Measurements from ENCODE around the gene EPHA2.

EPHA2 gene

DNA sequence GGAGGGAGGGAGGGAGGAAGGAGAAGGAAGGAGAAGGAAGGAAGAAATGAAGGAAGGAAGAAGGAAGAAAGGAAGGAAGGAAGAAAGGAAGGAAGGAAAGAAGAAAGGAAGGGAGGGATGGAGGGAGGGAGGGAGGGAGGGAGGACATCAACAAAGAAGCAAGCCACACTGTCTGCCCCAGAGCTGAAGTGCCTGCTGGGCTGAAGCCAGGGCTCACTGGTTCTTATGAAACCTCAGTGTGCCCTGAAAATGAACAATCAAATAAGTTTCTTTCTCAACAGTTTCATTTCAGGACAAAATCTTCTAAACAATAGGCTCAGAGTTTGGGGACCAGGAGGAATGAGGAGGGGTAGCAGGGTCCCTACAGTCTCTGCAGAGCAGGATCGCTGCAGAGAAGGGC is 35.4 kb upstream of the EPHA2 start:
- Histone ChIP-seq H4K20me1 (ENCODE audit: insufficient read depth) (no peaks in the 10 kb centered on the region), H3K9ac (no peak overlapping the region), H3K4me2 (no peak overlapping the region), H2AFZ (ENCODE audit: low read depth) (no peak overlapping the region), H3K4me3 (IDR thresholded peaks at IDR 0.05; ENCODE audit: insufficient read depth, low read depth, low read length) (no peak overlapping the region), H3K27me3 (ENCODE audit: insufficient read depth, low read depth) (no peaks in the 10 kb centered on the region), H3K27ac (no peak overlapping the region), H3K36me3 (ENCODE audit: insufficient read depth) (no peaks in the 10 kb centered on the region), H3K79me2 (ENCODE audit: insufficient read depth, low read depth) (no peaks in the 10 kb centered on the region), H3K4me1 (ENCODE audit: low read depth, poor library complexity, severe bottlenecking) (peaks cover 4% of the 10 kb centered on the region)
- TF ChIP-seq, protein P1, sequence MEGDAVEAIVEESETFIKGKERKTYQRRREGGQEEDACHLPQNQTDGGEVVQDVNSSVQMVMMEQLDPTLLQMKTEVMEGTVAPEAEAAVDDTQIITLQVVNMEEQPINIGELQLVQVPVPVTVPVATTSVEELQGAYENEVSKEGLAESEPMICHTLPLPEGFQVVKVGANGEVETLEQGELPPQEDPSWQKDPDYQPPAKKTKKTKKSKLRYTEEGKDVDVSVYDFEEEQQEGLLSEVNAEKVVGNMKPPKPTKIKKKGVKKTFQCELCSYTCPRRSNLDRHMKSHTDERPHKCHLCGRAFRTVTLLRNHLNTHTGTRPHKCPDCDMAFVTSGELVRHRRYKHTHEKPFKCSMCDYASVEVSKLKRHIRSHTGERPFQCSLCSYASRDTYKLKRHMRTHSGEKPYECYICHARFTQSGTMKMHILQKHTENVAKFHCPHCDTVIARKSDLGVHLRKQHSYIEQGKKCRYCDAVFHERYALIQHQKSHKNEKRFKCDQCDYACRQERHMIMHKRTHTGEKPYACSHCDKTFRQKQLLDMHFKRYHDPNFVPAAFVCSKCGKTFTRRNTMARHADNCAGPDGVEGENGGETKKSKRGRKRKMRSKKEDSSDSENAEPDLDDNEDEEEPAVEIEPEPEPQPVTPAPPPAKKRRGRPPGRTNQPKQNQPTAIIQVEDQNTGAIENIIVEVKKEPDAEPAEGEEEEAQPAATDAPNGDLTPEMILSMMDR (conservative IDR thresholded peaks at IDR 0.05; ENCODE audit: low read depth, low read length): no peak

DNA sequence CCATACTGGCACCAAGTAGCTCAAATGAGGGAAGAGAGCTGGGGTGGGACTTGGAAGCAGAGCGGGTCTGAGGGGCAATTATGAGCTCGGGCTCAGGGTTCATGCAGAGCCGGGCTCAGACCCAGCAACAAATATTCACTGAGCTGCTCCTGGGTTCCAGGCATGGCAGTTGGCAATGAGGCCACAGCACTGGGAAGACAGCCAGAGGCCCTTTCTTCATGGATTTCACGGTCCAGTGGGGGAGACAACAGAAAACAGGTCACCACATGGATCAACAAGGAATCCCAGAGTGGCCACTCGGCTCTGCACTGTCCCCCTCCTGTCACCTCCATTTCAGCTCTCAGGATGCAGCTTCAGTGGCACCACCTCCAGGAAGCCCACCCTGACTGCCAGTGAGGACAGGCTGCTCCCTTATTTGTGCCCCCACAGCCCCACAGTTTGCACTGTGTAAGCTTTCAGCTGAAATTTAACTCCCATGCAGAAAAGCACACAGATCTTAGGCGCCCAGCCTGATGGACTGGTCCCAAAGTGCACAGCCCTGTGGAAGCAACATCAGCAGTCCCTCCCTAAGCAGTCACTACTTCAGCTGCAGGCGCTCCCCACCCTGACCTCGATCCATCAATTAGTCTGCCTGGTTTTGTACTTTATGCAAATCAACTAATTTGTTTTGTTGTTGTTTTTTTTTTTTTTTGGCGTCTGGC is 34.2 kb upstream of the EPHA2 start:
- Histone ChIP-seq H2AFZ (ENCODE audit: low read depth) (no peak overlapping the region), H3K79me2 (ENCODE audit: insufficient read depth, low read depth) (no peaks in the 10 kb centered on the region), H4K20me1 (ENCODE audit: insufficient read depth) (no peaks in the 10 kb centered on the region), H3K4me3 (IDR thresholded peaks at IDR 0.05; ENCODE audit: insufficient read depth, low read depth, low read length) (no peak overlapping the region), H3K27ac (no peak overlapping the region), H3K4me2 (no peak overlapping the region), H3K27me3 (ENCODE audit: insufficient read depth, low read depth) (no peaks in the 10 kb centered on the region), H3K36me3 (ENCODE audit: insufficient read depth) (no peaks in the 10 kb centered on the region), H3K4me1 (ENCODE audit: low read depth, poor library complexity, severe bottlenecking) (peaks cover 4% of the 10 kb centered on the region), H3K9ac (no peak overlapping the region)
- TF ChIP-seq, protein P1 (conservative IDR thresholded peaks at IDR 0.05; ENCODE audit: low read depth, low read length): no peak

DNA sequence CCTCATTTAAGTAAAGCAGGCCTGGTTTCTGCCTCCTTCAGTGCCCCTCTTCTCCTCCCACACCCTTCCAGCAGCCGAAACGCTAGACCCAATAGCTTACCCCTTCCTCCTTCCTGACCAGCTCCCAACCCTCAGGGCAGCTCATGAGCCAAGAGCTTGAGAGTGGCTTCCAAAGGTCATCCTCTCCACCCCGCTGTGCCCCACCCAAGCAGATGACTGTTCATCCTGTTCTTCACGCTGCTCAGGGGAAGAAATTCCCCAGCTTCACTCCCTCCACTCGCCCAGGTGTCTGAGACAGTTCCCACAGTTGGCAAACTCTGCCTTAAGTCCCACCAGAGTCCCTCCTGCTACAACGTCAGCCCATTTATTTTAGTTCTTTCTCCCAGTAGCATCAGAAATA is 33.1 kb upstream of the EPHA2 start:
- Histone ChIP-seq H3K4me2 (no peak overlapping the region), H3K9ac (no peak overlapping the region), H4K20me1 (ENCODE audit: insufficient read depth) (no peaks in the 10 kb centered on the region), H3K4me3 (IDR thresholded peaks at IDR 0.05; ENCODE audit: insufficient read depth, low read depth, low read length) (no peak overlapping the region), H3K36me3 (ENCODE audit: insufficient read depth) (no peaks in the 10 kb centered on the region), H3K4me1 (ENCODE audit: low read depth, poor library complexity, severe bottlenecking) (peaks cover 4% of the 10 kb centered on the region), H3K79me2 (ENCODE audit: insufficient read depth, low read depth) (no peaks in the 10 kb centered on the region), H2AFZ (ENCODE audit: low read depth) (no peak overlapping the region), H3K27ac (no peak overlapping the region), H3K27me3 (ENCODE audit: insufficient read depth, low read depth) (no peaks in the 10 kb centered on the region)
- TF ChIP-seq, protein P1 (conservative IDR thresholded peaks at IDR 0.05; ENCODE audit: low read depth, low read length): no peak

DNA sequence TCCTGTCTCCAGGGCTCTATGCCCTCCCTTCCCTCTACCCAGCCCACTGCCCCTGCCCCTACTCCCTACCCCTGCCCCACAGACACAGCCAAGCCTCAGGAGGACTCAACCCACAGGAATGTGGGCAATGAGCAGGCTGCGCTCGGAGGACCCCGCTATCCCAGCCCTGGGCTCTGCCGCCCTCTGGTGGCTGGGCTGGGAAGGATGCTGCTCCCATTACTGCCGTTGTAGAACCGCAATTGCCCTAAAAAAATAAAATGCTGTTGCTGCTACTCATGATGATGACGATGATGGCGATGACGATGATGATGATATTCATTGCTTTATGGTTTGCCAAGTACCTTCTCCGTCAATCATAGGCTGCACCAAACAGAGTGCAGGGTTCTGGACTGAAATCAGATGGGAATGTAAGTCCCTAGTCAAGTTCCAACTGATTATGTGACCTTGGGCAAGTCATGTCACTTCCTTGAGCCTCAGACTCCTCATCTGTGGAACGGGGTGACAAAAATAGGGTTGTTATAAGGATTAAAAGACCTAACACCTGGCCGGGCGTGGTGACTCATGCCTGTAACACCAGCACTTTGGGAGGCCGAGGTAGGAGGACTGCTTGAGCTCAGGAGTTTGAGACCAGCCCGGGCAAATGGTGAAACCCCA is 32.0 kb upstream of the EPHA2 start:
- H3K9ac ChIP-seq: peak overlapping the region; percentile 27; the same call in 1 of the 2 replicates
- peak overlapping the region; percentile 33; the same call in 1 of the 2 replicates for H3K4me2 ChIP-seq

More for the DNA sequence above, 32.0 kb upstream of the EPHA2 start:
- no peaks in the 10 kb centered on the region for H3K27me3 ChIP-seq (ENCODE audit: insufficient read depth, low read depth)
- H3K4me1 ChIP-seq (ENCODE audit: low read depth, poor library complexity, severe bottlenecking): peaks cover 4% of the 10 kb centered on the region
- no peak overlapping the region for H3K4me3 ChIP-seq (IDR thresholded peaks at IDR 0.05; ENCODE audit: insufficient read depth, low read depth, low read length)
- no peaks in the 10 kb centered on the region for H4K20me1 ChIP-seq (ENCODE audit: insufficient read depth)
- H2AFZ ChIP-seq (ENCODE audit: low read depth): peak overlapping the region; percentile 69
- no peaks in the 10 kb centered on the region for H3K79me2 ChIP-seq (ENCODE audit: insufficient read depth, low read depth)
- TF ChIP-seq, protein P1 (conservative IDR thresholded peaks at IDR 0.05; ENCODE audit: low read depth, low read length): peak; percentile 95
- H3K36me3 ChIP-seq (ENCODE audit: insufficient read depth): no peaks in the 10 kb centered on the region
- H3K27ac ChIP-seq: no peak overlapping the region
